ENCODE measurements around the gene MRGPRX3.

The MRGPRX3 gene

DNA sequence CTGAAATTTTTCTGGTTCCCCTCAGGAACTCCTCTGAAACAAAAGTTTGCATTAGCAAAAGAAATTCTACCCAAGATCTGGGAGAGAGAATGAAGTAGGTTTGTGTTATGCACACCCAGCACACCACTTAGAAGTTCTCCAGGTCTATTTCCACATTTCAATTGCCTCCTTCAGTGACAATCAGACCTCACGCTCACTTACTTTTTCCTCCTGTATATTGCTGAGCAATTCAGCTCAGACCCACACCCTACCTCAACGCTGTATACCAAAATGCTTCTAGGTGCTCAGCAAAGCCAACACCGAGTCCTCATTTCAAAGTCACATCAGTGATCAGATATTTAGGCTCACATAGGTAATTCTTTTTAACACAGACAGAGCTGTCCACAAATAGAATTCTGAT lies 19.2 kb downstream of the MRGPRX3 start:
- no peak for DNase-seq (ENCODE audit: low read depth in 2 of 2, low spot score in 1 of 2)

DNA sequence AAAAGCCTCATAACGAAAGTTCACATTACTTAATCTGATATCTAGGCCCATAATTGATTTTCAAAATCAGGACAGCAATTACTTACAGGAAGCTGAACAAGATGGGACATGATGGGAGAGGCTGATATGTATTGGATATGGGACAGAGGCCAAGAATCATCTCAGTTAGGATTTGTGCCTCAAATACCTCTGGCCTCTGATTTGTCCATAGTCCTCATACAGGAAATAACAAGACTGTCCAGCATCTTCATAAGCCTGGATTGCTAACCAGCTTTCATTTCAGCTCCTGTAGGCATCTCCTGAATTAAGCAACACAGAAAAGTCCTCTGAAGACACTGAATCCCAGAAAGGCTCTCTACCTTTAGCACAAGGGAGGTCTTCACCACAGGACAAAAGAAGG lies 36.0 kb downstream of the MRGPRX3 start:
- no peak for DNase-seq (ENCODE audit: low read depth in 2 of 2, low spot score in 1 of 2)

DNA sequence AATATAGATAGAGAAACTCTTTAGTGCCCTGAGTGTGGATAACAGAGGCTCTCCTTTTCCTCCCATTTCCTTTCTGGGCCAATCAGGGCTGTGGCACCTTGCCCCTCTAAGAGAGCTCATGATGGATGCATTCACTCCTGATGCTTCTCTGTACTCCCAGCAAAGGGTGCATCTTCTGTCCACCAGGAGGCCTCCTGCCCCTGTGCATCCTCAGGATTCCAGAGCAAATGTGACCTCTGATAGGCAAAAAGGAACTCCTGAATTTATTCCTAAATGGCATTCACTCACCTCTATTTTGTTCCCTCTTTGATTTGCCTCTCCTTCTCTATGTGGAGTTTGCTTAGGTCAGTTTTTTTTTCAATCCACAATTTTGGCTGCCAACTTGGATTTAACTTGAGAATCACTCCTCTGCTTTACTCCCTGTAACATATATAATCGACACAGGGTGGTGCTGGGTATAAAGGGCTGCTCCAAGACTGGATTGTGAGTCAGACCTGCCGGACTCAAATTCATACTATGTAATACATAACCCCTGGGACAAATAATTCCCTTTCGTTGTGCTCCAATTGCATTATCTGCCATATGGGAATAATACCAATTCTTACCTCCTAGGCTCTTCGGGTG lies 39.1 kb downstream of the MRGPRX3 start:
- no peak for DNase-seq (ENCODE audit: low read depth in 2 of 2, low spot score in 1 of 2)

DNA sequence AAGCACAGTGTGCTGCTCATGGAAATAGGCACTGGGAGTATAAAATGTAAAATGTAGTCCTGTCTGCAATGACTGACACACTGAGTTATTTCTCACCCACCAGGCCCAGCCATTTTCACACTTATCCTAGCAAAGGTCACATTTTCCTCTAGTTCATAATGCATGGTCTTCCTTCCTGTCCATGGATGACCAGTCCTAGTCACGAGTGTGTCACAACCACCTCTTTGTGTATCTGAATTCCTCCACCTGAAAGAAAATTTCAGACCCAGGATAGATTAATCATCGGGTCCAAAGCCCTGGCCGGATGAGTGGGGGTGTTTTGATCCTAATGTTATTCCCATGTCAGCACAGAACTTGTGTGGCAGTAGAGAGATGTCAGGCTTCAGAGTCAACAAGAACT lies 40.3 kb downstream of the MRGPRX3 start, which contains the start of gene MRGPRX4:
Gene MRGPRX4, plus strand, starts transcription at position 172 of the 400 bp plus-strand sequence. CDS start 420 bp downstream, outside the sequence.
- no peak for DNase-seq (ENCODE audit: low read depth in 2 of 2, low spot score in 1 of 2)

DNA sequence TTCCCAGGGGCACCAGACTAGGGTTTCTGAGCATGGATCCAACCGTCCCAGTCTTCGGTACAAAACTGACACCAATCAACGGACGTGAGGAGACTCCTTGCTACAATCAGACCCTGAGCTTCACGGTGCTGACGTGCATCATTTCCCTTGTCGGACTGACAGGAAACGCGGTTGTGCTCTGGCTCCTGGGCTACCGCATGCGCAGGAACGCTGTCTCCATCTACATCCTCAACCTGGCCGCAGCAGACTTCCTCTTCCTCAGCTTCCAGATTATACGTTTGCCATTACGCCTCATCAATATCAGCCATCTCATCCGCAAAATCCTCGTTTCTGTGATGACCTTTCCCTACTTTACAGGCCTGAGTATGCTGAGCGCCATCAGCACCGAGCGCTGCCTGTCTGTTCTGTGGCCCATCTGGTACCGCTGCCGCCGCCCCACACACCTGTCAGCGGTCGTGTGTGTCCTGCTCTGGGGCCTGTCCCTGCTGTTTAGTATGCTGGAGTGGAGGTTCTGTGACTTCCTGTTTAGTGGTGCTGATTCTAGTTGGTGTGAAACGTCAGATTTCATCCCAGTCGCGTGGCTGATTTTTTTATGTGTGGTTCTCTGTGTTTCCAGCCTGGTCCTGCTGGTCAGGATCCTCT lies 41.0 kb downstream of the MRGPRX3 start:
- no peak for DNase-seq (ENCODE audit: low read depth in 2 of 2, low spot score in 1 of 2)

All from stimulated activated CD8-positive, alpha-beta memory T cell treated with anti-CD3 and anti-CD28 coated beads, Interleukin-4, amount 100 ng/mL, for 4 hours (primary cell).